Fibroblast of peridontal ligament (primary cell): ENCODE results near the gene MTHFSD.
A peak's percentile ranks its signal among the peaks of the same experiment; 100 is the strongest.

Experiments used
- DNase-seq: peaks from one replicate; pipeline ENCODE4 v3.0.0-alpha.2; 2010; ENCODE audit errors: extremely low read depth

The MTHFSD gene

DNA sequence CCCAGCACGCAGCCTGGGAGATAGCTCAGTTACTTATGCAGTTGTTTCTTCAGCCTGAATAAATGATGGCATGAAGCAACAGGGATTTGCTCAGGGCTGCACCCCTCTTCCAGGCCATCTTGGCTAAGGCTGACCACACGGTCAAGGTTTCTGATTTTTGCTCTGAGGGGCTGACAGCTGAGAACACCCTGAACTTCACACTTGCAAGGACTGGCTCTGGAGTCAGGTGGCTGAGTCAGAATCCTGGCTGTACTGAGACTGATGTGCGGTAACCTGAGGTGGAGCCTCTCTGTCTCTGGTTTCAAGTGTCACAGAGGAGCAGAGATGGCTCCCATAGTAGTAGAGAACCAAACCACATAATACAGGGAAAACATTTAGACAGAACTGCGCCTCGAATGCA, 4.8 kb downstream of the MTHFSD start:
- DNase-seq, result no peak

DNA sequence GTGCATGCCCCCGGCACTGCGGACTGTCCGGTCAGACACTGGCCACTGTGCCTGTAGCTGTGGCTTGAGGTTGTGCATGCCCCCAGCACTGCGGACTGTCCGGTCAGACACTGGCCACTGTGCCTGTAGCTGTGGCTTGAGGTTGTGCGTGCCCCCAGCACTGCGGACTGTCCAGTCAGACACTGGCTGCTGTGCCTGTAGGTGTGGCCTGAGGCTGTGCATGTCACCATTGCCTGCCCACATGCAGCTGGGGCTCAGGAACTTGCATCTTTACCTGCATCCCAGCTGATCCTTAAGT, 5.2 kb downstream of the MTHFSD start:
- DNase-seq, result no peak

- DNase-seq, result no peak
Observed at GRCh38 chr16:86549076-86549892, 5.8 kb downstream of the MTHFSD start.

GRCh38 chr16:86547286-86547685, 7.7 kb downstream of the MTHFSD start:
- DNase-seq, result no peak

DNA sequence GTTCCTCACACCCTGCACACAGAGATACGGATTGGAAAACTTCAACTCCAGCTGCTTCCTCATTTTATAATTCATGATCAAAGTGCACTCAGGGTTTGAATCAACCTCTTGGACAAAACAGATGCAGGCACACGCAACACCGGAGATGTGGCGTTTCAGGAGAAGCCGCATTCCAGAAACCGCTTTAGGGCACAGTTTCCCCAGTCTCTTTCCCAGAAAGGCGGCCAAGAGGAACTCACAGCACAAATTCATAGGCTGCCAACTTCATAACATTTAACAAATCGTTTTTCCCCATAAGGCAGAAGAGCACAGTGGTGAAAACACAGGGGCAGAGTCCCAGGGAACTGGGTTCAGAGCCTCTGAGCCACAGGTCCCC, 8.4 kb downstream of the MTHFSD start:
- DNase-seq, result no peak

DNA sequence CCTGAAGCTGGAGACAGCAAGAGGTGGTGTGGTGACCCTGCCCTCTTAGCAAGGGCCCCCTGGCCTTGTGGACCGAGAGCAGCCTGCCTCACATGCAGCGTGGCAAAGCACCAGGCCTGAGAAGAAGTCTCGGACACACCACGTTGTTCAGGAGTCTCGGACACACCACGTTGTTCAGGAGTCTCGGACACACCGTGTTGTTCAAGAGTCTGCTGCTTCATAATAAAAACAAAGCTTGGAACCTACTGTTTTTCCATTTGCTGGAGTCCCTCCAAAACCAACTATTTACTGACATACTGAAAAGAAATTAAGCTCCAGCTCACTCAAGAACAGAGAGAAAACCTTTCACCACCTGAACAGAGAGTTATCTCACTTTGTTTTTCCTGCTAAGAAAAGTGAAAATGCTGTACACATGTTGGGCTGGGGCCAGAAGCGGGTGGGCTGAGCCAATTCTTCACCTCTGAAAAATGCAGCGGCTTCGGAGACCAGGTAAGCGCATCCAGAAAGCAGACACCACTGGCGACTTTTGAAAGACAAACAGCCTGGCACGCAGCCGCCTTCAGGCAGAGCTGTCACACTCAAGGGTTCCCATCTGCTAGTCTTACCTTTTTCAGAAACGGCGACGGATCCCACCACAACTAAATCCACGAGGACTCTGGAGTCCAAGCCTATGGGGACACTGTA, 8.9 kb downstream of the MTHFSD start:
- no peak for DNase-seq

DNA sequence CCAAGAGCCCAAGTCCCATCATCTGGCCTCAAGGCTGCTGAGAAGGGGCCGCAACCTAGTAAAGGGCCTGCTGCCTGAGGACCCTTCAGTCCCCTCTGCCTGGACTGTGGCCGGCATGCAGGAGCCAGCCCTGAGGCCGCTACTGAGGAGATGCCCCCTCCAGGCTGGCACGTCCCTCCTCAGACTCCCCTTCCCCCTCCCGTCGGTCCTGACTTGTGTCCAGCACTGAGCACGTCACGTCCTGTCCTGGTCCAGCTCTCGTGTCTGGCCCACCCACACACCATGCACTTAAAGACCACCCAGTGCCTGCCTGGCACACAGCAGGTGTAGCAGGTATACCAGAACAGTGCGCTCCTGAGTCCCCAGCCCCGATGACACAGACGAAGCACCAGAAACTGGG, 9.6 kb downstream of the MTHFSD start:
- DNase-seq, result no peak

DNA sequence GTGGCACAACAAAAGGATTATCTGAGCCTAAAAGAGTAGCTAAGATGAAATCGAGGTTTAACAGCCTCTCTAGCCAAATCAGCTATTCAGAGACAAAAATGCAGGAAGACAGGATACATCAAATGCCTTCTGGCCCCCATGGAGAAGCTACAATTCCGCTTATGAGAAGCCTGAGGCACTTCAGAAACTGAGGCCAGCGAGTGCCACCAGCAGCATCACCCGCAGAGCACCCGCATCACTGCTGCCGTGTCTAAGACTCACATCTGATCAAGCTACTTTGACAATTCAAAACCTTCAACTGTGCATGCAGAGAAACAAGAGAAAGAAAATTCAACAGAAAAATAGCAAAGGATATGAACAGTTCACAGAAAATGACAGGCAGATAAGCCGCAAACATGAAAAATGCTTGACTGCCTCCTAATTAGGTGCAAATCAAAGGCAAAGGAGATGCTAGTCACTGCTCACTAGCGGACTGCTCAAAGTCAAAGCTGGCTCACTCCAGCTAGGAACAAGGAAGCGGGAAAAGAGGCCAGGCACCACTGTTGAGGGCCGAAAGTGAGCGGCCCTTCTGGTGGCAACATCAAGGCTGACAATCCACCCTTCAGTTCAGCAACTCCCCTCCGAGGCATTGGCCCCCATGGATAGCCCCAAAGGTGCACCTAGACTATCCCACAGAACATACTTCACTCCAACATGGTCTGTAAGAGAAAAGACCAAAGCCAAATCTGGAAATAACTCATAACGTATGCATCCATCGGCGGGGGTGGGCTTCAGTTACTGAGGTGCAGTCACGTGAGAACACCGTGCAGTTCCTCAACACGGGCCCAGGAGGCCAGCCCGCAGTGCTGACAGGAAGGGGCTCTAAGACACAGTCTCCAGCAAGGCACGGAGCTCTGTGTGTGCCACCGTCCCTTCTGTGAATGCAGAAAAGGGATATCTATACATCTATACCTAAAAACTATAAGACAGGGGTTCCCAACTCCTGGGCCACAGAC, 12.0 kb downstream of the MTHFSD start:
- no peak for DNase-seq

GRCh38 chr16:86541560-86541959, 13.5 kb downstream of the MTHFSD start:
- DNase-seq, result no peak

- DNase-seq, result no peak
Observed at GRCh38 chr16:86540894-86541293, 14.1 kb downstream of the MTHFSD start.

DNA sequence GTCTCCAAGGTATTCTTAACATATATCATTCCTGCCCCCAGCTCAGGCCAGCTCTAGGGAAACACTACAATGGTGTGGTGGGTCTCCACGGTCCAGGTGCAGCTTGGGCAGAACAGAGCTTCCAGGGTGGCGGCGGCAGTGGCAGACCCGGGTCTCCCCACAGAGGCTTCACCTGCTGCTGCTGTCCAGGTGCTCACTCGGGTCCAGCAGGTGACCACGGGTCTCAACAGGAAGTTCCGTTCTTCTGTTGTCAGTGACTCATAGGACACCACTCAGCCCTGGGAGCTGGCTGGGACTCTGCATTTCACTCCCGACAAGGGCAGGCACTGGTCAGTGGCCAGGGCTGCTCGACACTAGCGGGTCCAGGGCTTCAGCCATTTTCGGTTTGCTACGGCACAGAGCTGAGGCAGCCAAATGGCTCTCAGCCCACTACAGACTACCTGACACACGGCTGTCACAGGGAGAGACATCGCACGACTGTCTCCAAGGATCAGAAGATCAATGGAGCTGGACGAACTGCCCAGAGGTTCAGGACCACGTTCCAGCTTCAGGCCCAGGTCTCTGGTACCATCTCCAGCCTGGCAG, 16.7 kb downstream of the MTHFSD start:
- DNase-seq, result no peak

DNA sequence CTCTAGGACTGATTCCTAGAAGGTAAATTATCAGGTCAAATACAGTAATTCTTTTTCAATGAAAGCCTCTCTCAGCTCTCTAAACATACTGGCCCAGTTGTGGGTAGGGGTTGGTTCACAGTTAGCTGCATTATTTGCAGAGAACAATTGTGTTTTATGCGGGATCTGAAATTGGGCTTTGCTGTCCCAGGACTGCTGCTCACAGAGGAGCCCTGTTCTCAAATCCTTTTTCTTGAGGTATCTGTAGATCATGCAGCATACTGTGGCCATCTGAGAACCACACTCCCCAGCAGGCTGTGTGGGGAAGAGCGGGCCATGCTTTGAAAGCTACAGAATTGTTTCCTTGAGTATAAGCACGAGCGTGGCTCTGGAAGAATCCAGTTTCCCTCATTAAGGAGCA, 17.5 kb downstream of the MTHFSD start:
- no peak for DNase-seq

DNA sequence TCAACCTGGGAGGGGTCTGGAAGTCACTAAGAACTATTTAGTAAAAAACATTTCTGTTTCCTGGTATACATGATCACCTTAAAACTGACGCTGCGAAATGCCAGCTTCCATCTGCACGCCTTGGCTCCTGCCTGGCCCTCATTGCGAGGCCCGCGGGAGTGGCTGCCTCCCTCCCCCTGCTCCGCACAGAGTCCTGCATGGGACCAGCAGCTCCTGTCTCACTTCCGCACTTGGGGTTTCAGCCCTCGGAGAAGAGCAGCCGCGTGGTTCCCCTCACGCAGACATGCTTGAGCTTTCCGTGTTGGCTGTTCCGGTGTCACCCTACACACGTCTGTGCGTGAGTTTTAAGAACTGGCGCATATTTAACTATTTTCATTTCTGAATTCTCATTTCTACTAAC, 18.4 kb downstream of the MTHFSD start:
- no peak for DNase-seq

GRCh38 chr16:86534779-86535615, 20.0 kb downstream of the MTHFSD start:
- no peak for DNase-seq

DNA sequence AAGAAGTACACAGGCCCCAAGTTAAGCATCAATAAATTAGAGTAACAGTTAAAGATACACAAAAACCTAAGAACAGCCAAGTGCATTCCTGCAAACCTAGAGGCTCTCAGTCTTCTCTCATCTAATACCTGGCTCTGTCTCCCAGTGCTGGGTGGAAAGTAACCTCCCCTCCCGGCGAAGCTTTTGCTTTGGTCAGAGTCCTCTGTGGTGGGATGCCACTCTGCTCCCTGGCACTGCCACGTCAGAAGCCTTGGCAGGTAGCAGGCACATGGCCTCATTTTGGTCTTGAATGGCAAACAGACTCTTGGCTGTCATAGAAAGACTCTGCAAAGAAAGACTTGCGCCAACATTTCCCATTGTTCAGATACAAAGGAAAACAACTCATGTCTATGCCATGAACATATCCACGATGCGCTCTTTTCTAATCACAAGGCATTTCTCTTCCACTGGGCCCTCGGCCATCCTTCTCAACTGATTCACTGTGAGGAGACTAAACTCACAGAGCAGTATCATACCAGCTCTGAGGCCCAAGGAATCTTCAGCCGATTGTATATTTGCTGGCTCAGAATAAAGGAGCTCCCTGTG, 21.2 kb downstream of the MTHFSD start:
- DNase-seq, result no peak

GRCh38 chr16:86533076-86533475, 22.0 kb downstream of the MTHFSD start:
- DNase-seq, result no peak

GRCh38 chr16:86532526-86532815, 22.6 kb downstream of the MTHFSD start:
- no peak for DNase-seq

DNA sequence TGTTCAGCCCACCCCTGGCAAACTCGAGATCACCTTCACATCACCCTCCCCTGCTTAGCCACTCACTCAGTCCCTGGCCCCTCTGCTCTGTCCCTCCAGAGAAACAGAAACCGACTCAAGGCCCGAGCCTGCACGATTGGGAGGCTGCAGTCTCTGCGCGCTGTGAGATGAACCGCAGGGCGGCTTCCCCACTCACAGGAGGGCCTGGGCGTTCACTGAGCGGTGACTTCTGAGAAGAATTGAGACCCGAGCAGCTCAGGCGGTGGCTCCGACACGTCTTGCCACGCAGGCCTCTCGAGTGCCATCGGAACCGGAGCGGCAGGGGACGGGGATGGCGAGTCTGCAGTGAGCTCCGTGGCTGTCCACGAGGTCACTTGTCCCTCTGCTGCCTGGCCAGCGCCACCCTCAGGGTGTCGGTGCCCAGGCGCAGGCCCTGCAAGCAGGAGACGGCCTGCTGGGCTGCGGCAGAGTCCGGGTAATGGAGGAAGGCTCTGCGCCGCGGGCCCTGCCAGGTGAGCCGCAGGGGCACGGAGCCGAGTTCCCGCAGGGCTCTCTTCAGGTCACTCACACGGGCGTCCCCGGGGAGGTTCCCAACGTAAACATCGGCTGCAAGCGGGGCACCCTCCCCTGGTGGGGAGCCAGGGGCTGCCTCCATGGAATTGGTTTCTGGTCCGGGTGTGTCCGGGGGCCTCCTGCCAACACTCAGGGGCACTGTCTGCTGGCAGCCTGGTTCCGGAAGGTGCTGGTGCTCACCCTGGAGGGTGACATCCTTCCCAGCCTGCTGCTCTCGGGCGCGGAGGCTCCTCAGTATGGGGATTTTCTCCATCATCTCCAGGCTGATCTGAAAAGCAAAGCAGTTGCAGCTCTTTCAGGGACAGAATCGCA, 23.2 kb downstream of the MTHFSD start:
- no peak for DNase-seq

DNA sequence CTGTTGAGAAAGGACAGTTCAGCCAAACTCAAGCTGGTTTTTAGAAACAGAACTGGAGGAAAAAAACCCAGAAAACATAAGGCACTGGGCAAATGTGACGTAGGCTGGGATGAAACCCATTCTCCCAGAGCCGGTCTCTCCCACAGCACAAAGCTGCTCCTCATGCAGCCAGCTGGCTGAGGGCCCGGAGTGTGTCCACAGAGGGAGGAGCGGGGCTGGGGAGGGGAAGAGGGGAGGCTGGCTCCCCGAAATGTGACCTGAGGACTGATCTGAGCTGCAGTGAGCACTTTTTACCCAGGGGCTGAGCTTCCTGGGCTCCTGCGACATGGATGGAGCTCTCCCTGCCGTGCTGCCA, 23.9 kb downstream of the MTHFSD start:
- DNase-seq, result peak; percentile 95
